ENCODE data around the gene PSME1.

DNA sequence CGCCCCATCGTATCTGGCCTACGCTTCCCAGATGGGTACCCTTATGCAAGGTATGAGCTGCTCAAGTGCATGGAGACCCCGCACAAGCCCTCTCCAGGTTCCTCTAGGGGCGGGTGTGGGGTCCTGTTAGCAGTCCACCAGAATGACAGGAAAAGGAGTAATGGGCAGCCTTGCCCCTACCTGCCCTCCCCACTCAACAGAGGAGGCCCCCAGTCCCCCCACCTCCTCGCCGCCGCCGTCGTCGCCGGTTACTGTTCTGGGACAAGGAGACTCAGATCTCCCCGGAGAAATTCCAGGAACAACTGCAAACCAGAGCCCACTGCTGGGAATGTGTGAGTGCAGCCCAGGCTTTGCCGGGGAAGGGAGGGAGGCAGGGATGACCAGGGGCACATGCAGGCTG is 41.9 kb downstream of the PSME1 start:
- TF ChIP-seq, protein P1, sequence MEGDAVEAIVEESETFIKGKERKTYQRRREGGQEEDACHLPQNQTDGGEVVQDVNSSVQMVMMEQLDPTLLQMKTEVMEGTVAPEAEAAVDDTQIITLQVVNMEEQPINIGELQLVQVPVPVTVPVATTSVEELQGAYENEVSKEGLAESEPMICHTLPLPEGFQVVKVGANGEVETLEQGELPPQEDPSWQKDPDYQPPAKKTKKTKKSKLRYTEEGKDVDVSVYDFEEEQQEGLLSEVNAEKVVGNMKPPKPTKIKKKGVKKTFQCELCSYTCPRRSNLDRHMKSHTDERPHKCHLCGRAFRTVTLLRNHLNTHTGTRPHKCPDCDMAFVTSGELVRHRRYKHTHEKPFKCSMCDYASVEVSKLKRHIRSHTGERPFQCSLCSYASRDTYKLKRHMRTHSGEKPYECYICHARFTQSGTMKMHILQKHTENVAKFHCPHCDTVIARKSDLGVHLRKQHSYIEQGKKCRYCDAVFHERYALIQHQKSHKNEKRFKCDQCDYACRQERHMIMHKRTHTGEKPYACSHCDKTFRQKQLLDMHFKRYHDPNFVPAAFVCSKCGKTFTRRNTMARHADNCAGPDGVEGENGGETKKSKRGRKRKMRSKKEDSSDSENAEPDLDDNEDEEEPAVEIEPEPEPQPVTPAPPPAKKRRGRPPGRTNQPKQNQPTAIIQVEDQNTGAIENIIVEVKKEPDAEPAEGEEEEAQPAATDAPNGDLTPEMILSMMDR (IDR thresholded peaks at IDR 0.05; ENCODE audit: extremely low read depth in 1 of 2, insufficient read depth in 1 of 2, low read depth in 1 of 2, low read length in 2 of 2): no peak
- TF ChIP-seq, protein P2, sequence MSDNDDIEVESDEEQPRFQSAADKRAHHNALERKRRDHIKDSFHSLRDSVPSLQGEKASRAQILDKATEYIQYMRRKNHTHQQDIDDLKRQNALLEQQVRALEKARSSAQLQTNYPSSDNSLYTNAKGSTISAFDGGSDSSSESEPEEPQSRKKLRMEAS (IDR thresholded peaks at IDR 0.05; ENCODE audit: insufficient read depth, insufficient read length): no peak
- no peak for TF ChIP-seq JUN (IDR thresholded peaks at IDR 0.05; ENCODE audit: borderline replicate concordance, insufficient read depth, insufficient read length, low read depth)
- TF ChIP-seq EZH2 (IDR thresholded peaks at IDR 0.05; ENCODE audit: borderline replicate concordance, low read depth, low read length, severe bottlenecking): no peak
- TF ChIP-seq POLR2AphosphoS5 (IDR thresholded peaks at IDR 0.05; ENCODE audit: insufficient read depth, low read depth, low read length): no peak
- no peak for TF ChIP-seq POLR2A (IDR thresholded peaks at IDR 0.05; ENCODE audit: low read depth, low read length)
- no peak for TF ChIP-seq FOS (IDR thresholded peaks at IDR 0.05; ENCODE audit: borderline replicate concordance, insufficient read depth, low read length)
- TF ChIP-seq MYC (IDR thresholded peaks at IDR 0.05; ENCODE audit: low read depth, low read length): no peak
- TF ChIP-seq GATA2 (IDR thresholded peaks at IDR 0.05; ENCODE audit: insufficient read depth, insufficient read length, low read depth, low read length): no peak

Data from endothelial cell of umbilical vein (primary cell).